ENCODE results near the gene TCAF1.
"Not testable (repeated sequence)": the region's sequence is repeated elsewhere in the genome, so short reads cannot be mapped to it uniquely, and the experiment has no call there.

Gene TCAF1

GRCh38 chr7:143850682-143851081, 51.3 kb downstream of the TCAF1 start:
- DNase-seq: no peak

GRCh38 chr7:143849785-143850479, 52.0 kb downstream of the TCAF1 start:
- DNase-seq: no peak

- DNase-seq: no peak
Observed at GRCh38 chr7:143848192-143848591, 53.8 kb downstream of the TCAF1 start.

GRCh38 chr7:143846692-143847091, 55.3 kb downstream of the TCAF1 start:
- no peak for DNase-seq

GRCh38 chr7:143841696-143842095, 60.3 kb downstream of the TCAF1 start:
- not testable (repeated sequence) for DNase-seq

GRCh38 chr7:143840062-143840461, 61.9 kb downstream of the TCAF1 start:
- DNase-seq: not testable (repeated sequence)

- peak; percentile 91 to 95 for DNase-seq
Observed at GRCh38 chr7:143837223-143837622, 64.8 kb downstream of the TCAF1 start.

GRCh38 chr7:143836622-143837021, 65.4 kb downstream of the TCAF1 start:
- peak; percentile 92 to 95 for DNase-seq

- not testable (repeated sequence) for DNase-seq
Observed at GRCh38 chr7:143836088-143836487, 65.9 kb downstream of the TCAF1 start.

GRCh38 chr7:143826578-143826977, 75.4 kb downstream of the TCAF1 start:
- DNase-seq: not testable (repeated sequence)

GRCh38 chr7:143824295-143825135, 77.5 kb downstream of the TCAF1 start:
- not testable (repeated sequence) for DNase-seq

GRCh38 chr7:143823634-143824294, 78.2 kb downstream of the TCAF1 start:
- DNase-seq: not testable (repeated sequence)

- DNase-seq: peak in 1 of 2 donors; percentile 1
Observed at GRCh38 chr7:143821392-143822277, 80.3 kb downstream of the TCAF1 start.

- DNase-seq: not testable (repeated sequence)
Observed at GRCh38 chr7:143817873-143818272, 84.1 kb downstream of the TCAF1 start.

GRCh38 chr7:143816471-143817133, 85.4 kb downstream of the TCAF1 start:
- not testable (repeated sequence) for DNase-seq

- DNase-seq: not testable (repeated sequence)
Observed at GRCh38 chr7:143810639-143811038, 91.3 kb downstream of the TCAF1 start.

GRCh38 chr7:143806664-143807071, 95.3 kb downstream of the TCAF1 start:
- not testable (repeated sequence) for DNase-seq

All from CD4-positive, alpha-beta T cell treated with Interferon alpha-2 for 1 hour (primary cell).